H9 (cell line): ENCODE data around the gene RAPGEF6. TPM values are rescaled to one million over a fixed set of nuclear protein-coding genes. Genes with fewer than 3 reads are reported as not detected.

Experiments used
- DNase-seq: peaks from one replicate; pipeline ENCODE4 v3.0.0-alpha.2; 2017
- H2AFZ ChIP-seq: one replicate; pipeline ENCODE4 v1.6.1; 2013; ENCODE audit warnings: mild to moderate bottlenecking, low read length, control low read depth, moderate library complexity
- H2AK5ac ChIP-seq: 2 replicates; pipeline ENCODE4 v1.6.1; 2013; ENCODE audit warnings: low read length, control low read depth, mixed read lengths; ENCODE audit not compliant: insufficient read length
- H2BK120ac ChIP-seq: one replicate; pipeline ENCODE4 v1.6.1; 2013; ENCODE audit warnings: low read depth, mild to moderate bottlenecking, low read length, control low read depth, inconsistent platforms; ENCODE audit not compliant: poor library complexity, severe bottlenecking
- H2BK12ac ChIP-seq: 2 replicates; pipeline ENCODE4 v1.6.1; 2013; ENCODE audit warnings: low read length, control low read depth, mixed read lengths, low read depth; ENCODE audit not compliant: insufficient read length
- H2BK15ac ChIP-seq: 2 replicates; pipeline ENCODE4 v1.6.1; 2013; ENCODE audit warnings: low read depth, low read length, control low read depth
- H2BK20ac ChIP-seq: one replicate; pipeline ENCODE4 v1.6.1; 2013; ENCODE audit warnings: low read depth, mild to moderate bottlenecking, low read length, control low read depth, inconsistent platforms; ENCODE audit not compliant: poor library complexity, severe bottlenecking
- H2BK5ac ChIP-seq: 2 replicates; pipeline ENCODE4 v1.6.1; 2013; ENCODE audit warnings: low read length, control low read depth, mixed read lengths; ENCODE audit not compliant: insufficient read length
- H3K14ac ChIP-seq: 2 replicates; pipeline ENCODE4 v1.6.1; 2013; ENCODE audit warnings: low read length, control low read depth; ENCODE audit not compliant: insufficient read depth
- H3K18ac ChIP-seq: 2 replicates; pipeline ENCODE4 v1.6.1; 2013; ENCODE audit warnings: low read depth, mild to moderate bottlenecking, mixed read lengths, low read length, control low read depth; ENCODE audit not compliant: insufficient read length
- H3K23ac ChIP-seq: 2 replicates; pipeline ENCODE4 v1.6.1; 2013; ENCODE audit warnings: low read length, control low read depth, mixed read lengths, low read depth; ENCODE audit not compliant: insufficient read length
- H3K23me2 ChIP-seq: 2 replicates; pipeline ENCODE4 v1.6.1; 2013; ENCODE audit warnings: low read depth, mild to moderate bottlenecking, mixed read lengths, low read length, control low read depth; ENCODE audit not compliant: insufficient read length, poor library complexity, severe bottlenecking
- H3K27ac ChIP-seq: 2 replicates; pipeline ENCODE4 v1.5.1; 2013; ENCODE audit warnings: low read length, control low read depth, mixed read lengths, low read depth; ENCODE audit not compliant: insufficient read length
- H3K27me3 ChIP-seq: 2 replicates; pipeline ENCODE4 v1.6.1; 2013; ENCODE audit warnings: low read length, control low read depth, inconsistent platforms; ENCODE audit not compliant: insufficient read depth
- H3K4ac ChIP-seq: 2 replicates; pipeline ENCODE4 v1.6.1; 2013; ENCODE audit warnings: low read depth, mild to moderate bottlenecking, control low read depth, inconsistent platforms, low read length, moderate library complexity
- H3K4me1 ChIP-seq: 2 replicates; pipeline ENCODE4 v1.6.1; 2013; ENCODE audit warnings: low read length, control low read depth, inconsistent platforms; ENCODE audit not compliant: insufficient read depth
- H3K4me2 ChIP-seq: 2 replicates; pipeline ENCODE4 v1.6.1; 2013; ENCODE audit warnings: low read length, control low read depth, mixed read lengths; ENCODE audit not compliant: insufficient read length, insufficient read depth
- H3K56ac ChIP-seq: 2 replicates; pipeline ENCODE4 v1.6.1; 2013; ENCODE audit warnings: low read depth, mild to moderate bottlenecking, mixed read lengths, low read length, control low read depth; ENCODE audit not compliant: insufficient read length
- H3K79me1 ChIP-seq: 2 replicates; pipeline ENCODE4 v1.6.1; 2013; ENCODE audit warnings: low read depth, mild to moderate bottlenecking, moderate library complexity, low read length, control low read depth, inconsistent platforms; ENCODE audit not compliant: insufficient read depth, poor library complexity, severe bottlenecking
- H3K79me2 ChIP-seq: 2 replicates; pipeline ENCODE4 v1.6.1; 2013; ENCODE audit warnings: low read length, control low read depth, inconsistent platforms; ENCODE audit not compliant: insufficient read depth
- H3K9ac ChIP-seq: 2 replicates; pipeline ENCODE4 v1.6.1; 2013; ENCODE audit warnings: low read length, control low read depth, mixed read lengths; ENCODE audit not compliant: insufficient read length; ENCODE audit errors: extremely low read depth
- H3K9me3 ChIP-seq: one replicate; pipeline ENCODE4 v1.6.1; 2013; ENCODE audit warnings: low read depth, low read length, inconsistent platforms; ENCODE audit not compliant: control insufficient read depth
- H3T11ph ChIP-seq: one replicate; pipeline ENCODE4 v1.6.1; 2013; ENCODE audit warnings: mild to moderate bottlenecking, low read length, control low read depth, inconsistent platforms
- H4K20me1 ChIP-seq: one replicate; pipeline ENCODE4 v1.6.1; 2013; ENCODE audit not compliant: control insufficient read depth, insufficient read length, insufficient read depth
- H4K5ac ChIP-seq: 2 replicates; pipeline ENCODE4 v1.6.1; 2013; ENCODE audit warnings: low read depth, mild to moderate bottlenecking, mixed read lengths, low read length, control low read depth; ENCODE audit not compliant: insufficient read length
- H4K8ac ChIP-seq: replicated peaks from 2 replicates; pipeline ENCODE4 v1.6.1; 2013; ENCODE audit warnings: low read length, control low read depth, mixed read lengths, low read depth; ENCODE audit not compliant: insufficient read length
- H4K91ac ChIP-seq: 2 replicates; pipeline ENCODE4 v1.6.1; 2013; ENCODE audit warnings: low read depth, mild to moderate bottlenecking, moderate library complexity, mixed read lengths, low read length, control low read depth; ENCODE audit not compliant: insufficient read length
- H3K27ac Mint-ChIP-seq, 3 experiments: 2 replicates in 2 of 3; 3 replicates in 1 of 3; pipeline ENCODE4 v1.8.0; 2020 to 2021; ENCODE audit warnings: mixed read lengths in 3 of 3, mild to moderate bottlenecking in 1 of 3, moderate library complexity in 1 of 3
- H3K27me3 Mint-ChIP-seq: 2 replicates; pipeline ENCODE4 v1.8.0; 2021; ENCODE audit warnings: low read depth, mild to moderate bottlenecking, moderate library complexity, mixed read lengths
- H3K36me3 Mint-ChIP-seq, 3 experiments: 2 replicates in 2 of 3; 3 replicates in 1 of 3; pipeline ENCODE4 v1.8.0; 2020 to 2021; ENCODE audit warnings: low read depth in 3 of 3, mixed read lengths in 3 of 3; ENCODE audit not compliant: insufficient read depth in 1 of 3
- H3K4me1 Mint-ChIP-seq, 2 experiments: 2 replicates each; pipeline ENCODE4 v1.8.0; 2020; ENCODE audit warnings: mixed read lengths in 2 of 2
- H3K4me3 Mint-ChIP-seq, 2 experiments: 2 replicates in 1 of 2; 3 replicates in 1 of 2; pipeline ENCODE4 v1.8.0; 2020 to 2021; ENCODE audit warnings: mild to moderate bottlenecking in 2 of 2, mixed read lengths in 2 of 2, moderate library complexity in 1 of 2
- H3K9me3 Mint-ChIP-seq, 2 experiments: 2 replicates in 1 of 2; 3 replicates in 1 of 2; pipeline ENCODE4 v1.8.0; 2020; ENCODE audit warnings: mild to moderate bottlenecking in 2 of 2, mixed read lengths in 2 of 2, moderate library complexity in 1 of 2
- WGBS: extraction: QIAGEN DNeasy Blood & Tissue Kit; methylation state at CpG from one replicate; pipeline ENCODE4 v1.1.7; 2013; ENCODE audit warnings: missing lambda C conversion rate, low lambda C conversion rate, mixed read lengths; ENCODE audit not compliant: insufficient read length; ENCODE audit errors: extremely low coverage; 5-methylcytosine and 5-hydroxymethylcytosine counted together
- total RNA-seq: library from RNA; stranded (reverse); gene quantifications from 2 replicates; pipeline ENCODE4 v1.2.1, GENCODE V29; 2021
- TF ChIP-seq, protein P1 (sequence below): fragments of 200-600 bp; sonication (generic); conservative IDR thresholded peaks from 3 replicates; pipeline ENCODE4 v1.8.0; 2021; ENCODE audit warnings: antibody characterized with exemption, mild to moderate bottlenecking

Gene RAPGEF6
- total RNA-seq, 1 experiment from 2014 or later, result 19.7 TPM

DNA sequence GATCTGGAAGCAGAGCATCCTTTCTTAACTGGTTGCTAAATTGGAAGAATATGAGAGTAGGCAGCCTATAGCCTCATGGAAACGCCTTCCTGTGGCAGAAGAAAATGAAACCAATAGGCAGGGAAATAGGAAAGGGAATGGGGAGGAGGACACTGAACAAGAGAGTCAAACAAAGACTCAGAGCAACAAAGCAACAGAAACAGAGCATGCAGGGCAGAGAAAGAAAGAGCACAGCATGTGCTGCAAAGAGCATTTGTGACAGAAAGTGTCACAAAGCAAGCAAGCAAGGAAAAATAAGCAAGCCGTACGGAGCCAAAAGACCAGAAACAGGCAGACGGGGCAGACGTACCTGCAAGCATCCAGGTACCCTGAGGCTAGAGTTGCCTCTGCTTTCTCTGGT lies 123.1 kb downstream of the RAPGEF6 start:
- H4K20me1 ChIP-seq, result no peaks in the 10 kb centered on the region
- no peak overlapping the region for H3K14ac ChIP-seq
- Mint-ChIP-seq H3K9me3 (no peaks in the 10 kb centered on the region), H3K4me3 (no peak overlapping the region), H3K27me3 (no peaks in the 10 kb centered on the region), H3K4me1 (peaks cover 11 to 12% of the 10 kb centered on the region in 2 experiments), H3K36me3 (peaks cover 2 to 6% (median 5%) of the 10 kb centered on the region in 3 experiments; a peak in 5 of 7 replicates), H3K27ac (peak overlapping the region; percentile 0 to 37 (median 10); a peak in 4 of 7 replicates)
- H2BK5ac ChIP-seq, result no peak overlapping the region
- no peak overlapping the region for H3T11ph ChIP-seq
- no peak overlapping the region for H2BK15ac ChIP-seq
- H3K23me2 ChIP-seq, result no peaks in the 10 kb centered on the region
- TF ChIP-seq, protein P1, sequence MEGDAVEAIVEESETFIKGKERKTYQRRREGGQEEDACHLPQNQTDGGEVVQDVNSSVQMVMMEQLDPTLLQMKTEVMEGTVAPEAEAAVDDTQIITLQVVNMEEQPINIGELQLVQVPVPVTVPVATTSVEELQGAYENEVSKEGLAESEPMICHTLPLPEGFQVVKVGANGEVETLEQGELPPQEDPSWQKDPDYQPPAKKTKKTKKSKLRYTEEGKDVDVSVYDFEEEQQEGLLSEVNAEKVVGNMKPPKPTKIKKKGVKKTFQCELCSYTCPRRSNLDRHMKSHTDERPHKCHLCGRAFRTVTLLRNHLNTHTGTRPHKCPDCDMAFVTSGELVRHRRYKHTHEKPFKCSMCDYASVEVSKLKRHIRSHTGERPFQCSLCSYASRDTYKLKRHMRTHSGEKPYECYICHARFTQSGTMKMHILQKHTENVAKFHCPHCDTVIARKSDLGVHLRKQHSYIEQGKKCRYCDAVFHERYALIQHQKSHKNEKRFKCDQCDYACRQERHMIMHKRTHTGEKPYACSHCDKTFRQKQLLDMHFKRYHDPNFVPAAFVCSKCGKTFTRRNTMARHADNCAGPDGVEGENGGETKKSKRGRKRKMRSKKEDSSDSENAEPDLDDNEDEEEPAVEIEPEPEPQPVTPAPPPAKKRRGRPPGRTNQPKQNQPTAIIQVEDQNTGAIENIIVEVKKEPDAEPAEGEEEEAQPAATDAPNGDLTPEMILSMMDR, result no peak
- no peaks in the 10 kb centered on the region for H3K27me3 ChIP-seq
- no peak overlapping the region for H2AFZ ChIP-seq
- H3K4me1 ChIP-seq, result no peaks in the 10 kb centered on the region; the same call in 1 of the 2 replicates
- no peak overlapping the region for H2BK12ac ChIP-seq
- no peak overlapping the region for H2AK5ac ChIP-seq
- H3K18ac ChIP-seq, result no peak overlapping the region
- no peak for DNase-seq
- no peak overlapping the region for H4K5ac ChIP-seq
- H3K23ac ChIP-seq, result no peak overlapping the region
- no peak overlapping the region for H3K4ac ChIP-seq
- no peak overlapping the region for H3K4me2 ChIP-seq
- no peaks in the 10 kb centered on the region for H3K79me2 ChIP-seq
- H3K27ac ChIP-seq, result no peak overlapping the region
- H3K9me3 ChIP-seq, result no peaks in the 10 kb centered on the region
- no peak overlapping the region for H2BK120ac ChIP-seq
- WGBS, result no CpG with 5 or more reads among the region's 5 CpGs
- H3K79me1 ChIP-seq, result no peaks in the 10 kb centered on the region
- H4K91ac ChIP-seq, result no peak overlapping the region
- H4K8ac ChIP-seq, result no peak overlapping the region
- H3K9ac ChIP-seq, result no peak overlapping the region
- no peak overlapping the region for H3K56ac ChIP-seq
- H2BK20ac ChIP-seq, result no peak overlapping the region
